Colonic mucosa (tissue), 4 donors: ENCODE results near the gene PSMG3. TPM values are rescaled to one million over a fixed set of nuclear protein-coding genes. Genes with fewer than 3 reads are reported as not detected.
"Not testable (repeated sequence)": the region's sequence is repeated elsewhere in the genome, so short reads cannot be mapped to it uniquely, and the experiment has no call there.

Experiments
- DNase-seq: peaks from one replicate; pipeline ENCODE4 v3.0.0-alpha.2; 2020
- H3K27ac ChIP-seq: fragments of 200-600 bp; one replicate; pipeline ENCODE4 v1.8.0; 2021
- H3K27me3 ChIP-seq: fragments of 200-600 bp; one replicate; pipeline ENCODE4 v1.8.0; 2021
- H3K36me3 ChIP-seq: fragments of 200-600 bp; one replicate; pipeline ENCODE4 v1.8.0; 2021
- H3K4me1 ChIP-seq: fragments of 200-600 bp; one replicate; pipeline ENCODE4 v1.8.0; 2021; ENCODE audit warnings: mild to moderate bottlenecking
- H3K4me3 ChIP-seq: fragments of 200-600 bp; one replicate; pipeline ENCODE4 v1.8.0; 2021
- H3K9ac ChIP-seq, 2 donors: one replicate each; pipeline ENCODE4 v1.7.0; 2013; ENCODE audit warnings: control low read depth in 2 of 2, low read depth in 2 of 2, low read length in 2 of 2
- H3K9me3 ChIP-seq: fragments of 200-600 bp; one replicate; pipeline ENCODE4 v1.8.0; 2021
- intact Hi-C: fragments of 100-400 bp; cut with DNase I; formaldehyde crosslinking; loops from one replicate; pipeline ENCODE4 v1.14.1; 2022
- total RNA-seq, 2 donors: library from RNA; stranded (reverse); fragmentation: NEBNext Ultra II Directional in 1 of 2; extraction: Animal tissue kit (Norgen Biotek cat#: 25700) in 1 of 2; gene quantifications; one replicate each; pipeline ENCODE4 v1.2.1, GENCODE V29; 2021
- TF ChIP-seq, protein P1 (sequence below): fragments of 200-600 bp; IDR thresholded peaks from one replicate; pipeline ENCODE4 v1.8.0; 2022; ENCODE audit warnings: antibody characterized with exemption, mild to moderate bottlenecking
- donor health status: healthy.
- donor health status: DM: no; HTN: no; CAD: no.
- donor health status: DM: no; HTN: no; CAD: no.

PSMG3 gene
- total RNA-seq, 2 donors from 2014 or later = 28.7 to 45.8 TPM

GRCh38 chr7:1584700-1585099, 14.9 kb upstream of the PSMG3 start:
- no peak overlapping the region for H3K27ac ChIP-seq
- no peaks in the 10 kb centered on the region for H3K27me3 ChIP-seq
- TF ChIP-seq, protein P1, sequence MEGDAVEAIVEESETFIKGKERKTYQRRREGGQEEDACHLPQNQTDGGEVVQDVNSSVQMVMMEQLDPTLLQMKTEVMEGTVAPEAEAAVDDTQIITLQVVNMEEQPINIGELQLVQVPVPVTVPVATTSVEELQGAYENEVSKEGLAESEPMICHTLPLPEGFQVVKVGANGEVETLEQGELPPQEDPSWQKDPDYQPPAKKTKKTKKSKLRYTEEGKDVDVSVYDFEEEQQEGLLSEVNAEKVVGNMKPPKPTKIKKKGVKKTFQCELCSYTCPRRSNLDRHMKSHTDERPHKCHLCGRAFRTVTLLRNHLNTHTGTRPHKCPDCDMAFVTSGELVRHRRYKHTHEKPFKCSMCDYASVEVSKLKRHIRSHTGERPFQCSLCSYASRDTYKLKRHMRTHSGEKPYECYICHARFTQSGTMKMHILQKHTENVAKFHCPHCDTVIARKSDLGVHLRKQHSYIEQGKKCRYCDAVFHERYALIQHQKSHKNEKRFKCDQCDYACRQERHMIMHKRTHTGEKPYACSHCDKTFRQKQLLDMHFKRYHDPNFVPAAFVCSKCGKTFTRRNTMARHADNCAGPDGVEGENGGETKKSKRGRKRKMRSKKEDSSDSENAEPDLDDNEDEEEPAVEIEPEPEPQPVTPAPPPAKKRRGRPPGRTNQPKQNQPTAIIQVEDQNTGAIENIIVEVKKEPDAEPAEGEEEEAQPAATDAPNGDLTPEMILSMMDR = no peak
- intact Hi-C loops = loop anchor here (10.0 kb wide), 1 partner anchor 770 kb away; the partner anchor contains the start of gene EIF3B
- H3K4me1 ChIP-seq = no peaks in the 10 kb centered on the region
- no peak overlapping the region for H3K9ac ChIP-seq
- no peaks in the 10 kb centered on the region for H3K9me3 ChIP-seq
- H3K4me3 ChIP-seq = no peak overlapping the region
- H3K36me3 ChIP-seq = no peaks in the 10 kb centered on the region
- no peak for DNase-seq

DNA sequence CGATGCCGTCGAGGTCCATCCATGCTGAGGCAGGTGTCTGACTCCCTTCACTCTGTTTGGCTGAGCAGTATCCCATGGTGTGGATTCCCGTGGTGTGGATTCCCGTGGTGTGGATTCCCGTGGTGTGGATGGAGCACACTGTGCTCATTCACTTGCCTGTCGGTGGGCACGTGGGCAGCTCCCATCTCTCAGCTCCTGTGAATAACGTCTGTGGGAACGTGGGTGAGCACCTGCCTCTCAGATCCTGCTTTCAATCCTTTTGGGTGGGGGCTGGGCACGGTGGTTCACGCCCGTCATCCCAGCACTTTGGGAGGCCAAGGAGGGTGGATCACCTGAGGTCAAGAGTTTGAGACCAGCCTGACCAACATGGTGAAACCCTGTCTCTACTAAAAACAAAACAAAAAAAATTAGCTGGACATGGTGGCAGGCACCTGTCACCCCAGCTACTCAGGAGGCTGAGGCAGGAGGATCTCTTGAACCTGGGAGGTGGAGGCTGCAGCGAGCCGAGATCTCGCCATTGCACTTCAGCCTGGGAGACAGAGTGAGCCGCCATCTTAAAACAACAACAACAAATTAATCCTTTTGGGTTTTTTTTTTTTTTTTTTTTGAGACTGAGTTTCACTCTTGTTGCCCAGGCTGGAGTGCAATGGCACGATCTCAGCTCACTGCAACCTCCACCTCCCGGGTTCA, 13.6 kb upstream of the PSMG3 start:
- H3K27ac ChIP-seq, H3K9me3 ChIP-seq, H3K4me3 ChIP-seq, DNase-seq, H3K4me1 ChIP-seq, H3K9ac ChIP-seq, H3K36me3 ChIP-seq, H3K27me3 ChIP-seq: not testable (repeated sequence)
- intact Hi-C loops = loop anchor here (10.0 kb wide), 1 partner anchor 771 kb away; the partner anchor contains the start of gene EIF3B

DNA sequence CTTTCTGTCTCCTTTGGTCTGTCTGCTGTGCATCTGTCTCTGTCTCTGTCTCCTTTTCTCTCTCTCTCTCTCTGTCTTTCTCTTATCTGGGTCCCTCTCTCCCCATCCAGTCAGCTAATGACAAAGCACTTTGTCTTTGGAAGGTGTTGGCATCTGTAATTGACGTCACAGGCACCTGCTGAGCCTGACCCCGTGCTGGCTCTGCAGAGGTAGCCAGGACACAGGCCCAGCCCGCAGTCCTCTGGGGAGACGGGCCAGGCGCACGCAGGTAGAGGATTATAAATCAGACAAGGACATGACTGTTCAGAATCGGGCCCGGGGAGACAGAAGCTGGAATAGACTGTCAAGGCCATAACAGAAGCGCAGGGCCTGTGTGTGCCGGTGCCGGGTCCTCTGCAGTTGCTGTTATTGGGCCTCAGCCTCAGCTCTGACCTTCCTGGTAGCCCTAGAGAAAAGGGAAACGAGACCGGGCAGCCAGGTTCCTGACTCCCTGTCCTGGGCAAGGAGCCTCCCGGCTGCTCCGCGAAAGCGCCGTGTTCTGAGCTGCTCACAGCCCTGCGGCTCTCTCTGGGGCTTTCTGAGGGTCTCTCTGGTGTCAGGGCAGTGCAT, 10.7 kb upstream of the PSMG3 start:
- Histone ChIP-seq H3K4me3 (no peak overlapping the region), H3K36me3 (no peaks in the 10 kb centered on the region), H3K9me3 (no peaks in the 10 kb centered on the region), H3K27ac (no peak overlapping the region), H3K4me1 (no peaks in the 10 kb centered on the region), H3K27me3 (no peaks in the 10 kb centered on the region), H3K9ac (no peak overlapping the region)
- intact Hi-C loops = loop anchor here (10.0 kb wide), 1 partner anchor 774 kb away; the partner anchor contains the start of gene EIF3B
- TF ChIP-seq, protein P1 = no peak
- no peak for DNase-seq

DNA sequence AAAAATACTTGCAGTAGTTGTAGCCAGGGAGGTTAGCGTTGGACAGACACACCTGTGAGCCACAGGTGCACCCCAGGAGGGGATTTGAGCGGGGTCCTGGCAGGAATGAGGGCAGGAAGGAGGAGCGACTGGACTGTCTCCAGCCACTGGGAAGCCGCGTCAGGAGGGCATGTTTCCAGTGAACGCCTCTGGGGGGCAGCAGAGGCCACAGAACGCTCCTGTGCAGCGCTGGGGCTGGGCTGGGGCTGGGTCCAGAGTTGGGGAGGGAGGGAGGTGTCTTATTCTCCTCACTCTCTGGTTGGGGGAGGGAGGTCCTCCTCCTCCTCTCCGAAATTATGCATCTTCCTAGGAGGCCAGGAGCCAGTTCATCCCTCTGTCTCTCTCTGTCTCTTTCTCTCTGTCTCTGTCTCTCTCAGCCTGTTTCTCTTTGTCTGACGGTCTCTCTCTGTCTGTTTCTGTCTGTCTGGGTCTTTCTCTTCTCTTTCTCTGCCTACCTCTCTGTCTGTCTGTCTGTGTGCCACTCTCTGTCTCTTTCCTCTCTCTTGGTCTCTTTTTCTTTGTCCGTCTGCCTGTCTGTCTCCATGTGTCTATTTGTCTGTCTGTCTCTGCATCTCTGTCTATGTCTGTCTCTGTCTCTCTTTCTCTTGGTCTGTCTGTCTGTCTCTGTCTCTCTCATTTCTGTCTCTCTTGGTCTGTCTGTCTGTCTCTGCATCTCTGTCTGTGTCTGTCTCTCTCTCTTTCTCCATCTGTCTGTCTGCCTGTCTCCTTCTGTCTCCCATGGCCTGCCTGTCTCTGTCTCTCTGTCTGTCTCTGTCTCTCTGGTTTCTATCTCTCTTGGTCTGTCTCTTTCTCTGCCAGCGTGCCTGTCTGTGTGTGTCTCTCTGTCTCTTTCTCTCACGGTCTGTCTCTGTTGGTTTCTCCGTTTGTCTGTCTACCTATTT, 9.9 kb upstream of the PSMG3 start:
- Histone ChIP-seq H3K36me3 (no peaks in the 10 kb centered on the region), H3K9me3 (no peaks in the 10 kb centered on the region), H3K27me3 (no peaks in the 10 kb centered on the region), H3K4me1 (no peaks in the 10 kb centered on the region), H3K4me3 (no peak overlapping the region), H3K27ac (no peak overlapping the region), H3K9ac (no peak overlapping the region)
- intact Hi-C loops = loop anchor here (10.0 kb wide), 2 partner anchors 625 to 775 kb away; partner anchors contain the start of gene EIF3B
- peak; percentile 75 for DNase-seq
- TF ChIP-seq, protein P1 = peak; percentile 72

GRCh38 chr7:1578513-1578912, 8.7 kb upstream of the PSMG3 start:
- intact Hi-C loops = loop anchor here (10.0 kb wide), 1 partner anchor 626 kb away; no protein-coding TSS in a partner anchor
- Histone ChIP-seq H3K27ac (no peak overlapping the region), H3K36me3 (no peaks in the 10 kb centered on the region), H3K4me3 (no peak overlapping the region), H3K9ac (no peak overlapping the region), H3K4me1 (no peaks in the 10 kb centered on the region), H3K27me3 (no peaks in the 10 kb centered on the region), H3K9me3 (no peaks in the 10 kb centered on the region)
- TF ChIP-seq, protein P1 = no peak
- DNase-seq = no peak
